ENCODE results near the gene PIGU. TPM values are rescaled to one million over a fixed set of nuclear protein-coding genes. Genes with fewer than 3 reads are reported as not detected.

PIGU gene
- total RNA-seq, 2 donors from 2014 or later, result 20.7 to 25.2 TPM

DNA sequence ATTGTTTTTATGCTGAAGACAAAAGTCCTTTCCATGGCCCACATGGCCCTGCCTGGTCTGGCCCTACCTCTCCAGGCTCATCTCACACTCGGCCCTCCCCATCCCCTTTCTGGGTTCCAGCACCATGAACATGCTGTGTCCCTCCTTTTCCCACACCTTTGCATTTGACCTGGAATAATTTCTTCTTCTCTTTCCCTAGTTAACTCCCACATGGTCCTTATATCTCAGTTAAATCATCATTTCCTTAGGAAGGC lies 38.9 kb downstream of the PIGU start:
- Mint-ChIP-seq H3K9me3 (no peaks in the 10 kb centered on the region), H3K27ac (no peak overlapping the region), H3K27me3 (ENCODE audit: low read depth) (no peaks in the 10 kb centered on the region), H3K4me3 (no peak overlapping the region), H3K4me1 (ENCODE audit: low read depth) (no peaks in the 10 kb centered on the region), H3K36me3 (ENCODE audit: insufficient read depth in 2 of 2) (peaks cover 1 to 7% of the 10 kb centered on the region in 2 donors)
- ATAC-seq (replicated peaks in 1 of 2), result no peak
- no peak for DNase-seq

DNA sequence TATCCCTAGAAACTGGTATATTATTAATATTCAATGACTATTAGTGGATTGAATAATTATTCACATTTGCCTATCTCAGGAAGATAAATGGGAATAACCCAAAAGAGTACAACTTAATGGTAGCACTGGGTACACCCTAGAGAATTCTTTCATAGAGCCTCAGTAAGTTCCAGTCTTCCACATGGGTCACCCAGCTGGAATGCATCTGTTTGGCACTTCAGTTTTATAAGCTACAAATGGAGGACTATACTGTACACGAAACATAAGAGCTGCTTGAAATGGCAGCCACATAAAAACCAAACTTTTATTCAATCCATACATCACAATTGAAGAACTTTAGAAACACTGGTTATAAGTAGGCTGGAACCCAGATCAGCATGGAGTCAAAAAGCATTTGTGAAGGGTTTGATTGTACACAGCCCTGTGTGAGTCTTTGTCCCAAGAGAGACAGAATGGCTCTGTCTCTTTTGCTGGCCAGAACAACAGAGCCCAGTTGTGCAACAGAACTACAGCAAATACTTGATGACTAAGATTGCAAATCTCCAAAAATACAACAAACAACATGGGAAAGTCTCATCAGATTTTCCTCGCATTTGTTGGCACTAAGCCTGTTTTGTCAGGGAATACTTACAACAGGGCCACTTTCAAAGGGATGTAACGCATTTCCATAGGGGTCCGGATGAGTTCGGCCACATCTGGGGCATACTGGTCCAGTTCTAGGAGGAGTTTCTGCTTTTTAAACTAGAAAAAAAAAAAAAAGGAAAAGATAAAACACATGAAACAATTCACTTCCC lies 39.5 kb downstream of the PIGU start:
- H3K27me3 Mint-ChIP-seq (ENCODE audit: low read depth), result no peaks in the 10 kb centered on the region
- no peak for DNase-seq
- H3K27ac Mint-ChIP-seq, result no peak overlapping the region
- H3K4me3 Mint-ChIP-seq, result no peak overlapping the region
- H3K9me3 Mint-ChIP-seq, result no peaks in the 10 kb centered on the region
- no peaks in the 10 kb centered on the region for H3K4me1 Mint-ChIP-seq (ENCODE audit: low read depth)
- H3K36me3 Mint-ChIP-seq (ENCODE audit: insufficient read depth in 2 of 2), result peaks cover 1 to 10% of the 10 kb centered on the region in 2 donors
- no peak for ATAC-seq (replicated peaks in 1 of 2)

DNA sequence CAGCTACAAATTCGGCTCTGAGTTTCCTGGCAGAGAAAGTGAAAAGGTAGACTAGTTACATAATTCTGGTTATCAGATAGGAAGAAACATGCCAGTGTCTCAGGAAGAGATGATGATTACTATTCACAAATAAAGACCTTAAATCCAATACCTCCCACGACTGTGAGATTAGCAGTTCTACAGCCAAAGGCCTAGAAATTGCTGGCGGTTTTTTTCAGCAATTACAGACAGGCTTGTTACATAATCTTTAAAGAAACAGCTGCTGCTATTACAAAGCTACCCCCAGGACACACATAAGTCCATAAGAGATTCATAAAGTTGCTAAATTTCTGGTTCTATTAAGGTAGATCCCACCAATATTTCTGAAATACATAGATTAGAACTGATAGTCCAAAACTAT lies 40.2 kb downstream of the PIGU start:
- Mint-ChIP-seq H3K27ac (no peak overlapping the region), H3K4me3 (no peak overlapping the region), H3K36me3 (ENCODE audit: insufficient read depth in 2 of 2) (peaks cover 1 to 11% of the 10 kb centered on the region in 2 donors), H3K27me3 (ENCODE audit: low read depth) (no peaks in the 10 kb centered on the region), H3K9me3 (no peaks in the 10 kb centered on the region), H3K4me1 (ENCODE audit: low read depth) (no peaks in the 10 kb centered on the region)
- no peak for DNase-seq
- ATAC-seq (replicated peaks in 1 of 2), result no peak

- H3K36me3 Mint-ChIP-seq (ENCODE audit: insufficient read depth in 2 of 2), result peaks cover 1 to 12% of the 10 kb centered on the region in 2 donors
- H3K9me3 Mint-ChIP-seq, result no peaks in the 10 kb centered on the region
- no peaks in the 10 kb centered on the region for H3K4me1 Mint-ChIP-seq (ENCODE audit: low read depth)
- no peak overlapping the region for H3K4me3 Mint-ChIP-seq
- H3K27me3 Mint-ChIP-seq (ENCODE audit: low read depth), result no peaks in the 10 kb centered on the region
- no peak for ATAC-seq (replicated peaks in 1 of 2)
- no peak for DNase-seq
- no peak overlapping the region for H3K27ac Mint-ChIP-seq
Observed at GRCh38 chr20:34634392-34634791, 42.5 kb downstream of the PIGU start.

- Mint-ChIP-seq H3K4me1 (ENCODE audit: low read depth) (no peaks in the 10 kb centered on the region), H3K27ac (no peak overlapping the region), H3K27me3 (ENCODE audit: low read depth) (no peaks in the 10 kb centered on the region), H3K36me3 (ENCODE audit: insufficient read depth in 2 of 2) (peaks cover 1 to 12% of the 10 kb centered on the region in 2 donors), H3K4me3 (no peak overlapping the region), H3K9me3 (no peaks in the 10 kb centered on the region)
- ATAC-seq (replicated peaks in 1 of 2) (no peak), DNase-seq (no peak)
Observed at GRCh38 chr20:34632870-34633452, 43.9 kb downstream of the PIGU start.

GRCh38 chr20:34629904-34630303 lies 47.0 kb downstream of the PIGU start:
- Mint-ChIP-seq H3K27me3 (ENCODE audit: low read depth) (no peaks in the 10 kb centered on the region), H3K36me3 (ENCODE audit: insufficient read depth in 2 of 2) (peaks cover 0 to 9% of the 10 kb centered on the region in 2 donors), H3K4me3 (no peak overlapping the region), H3K9me3 (no peaks in the 10 kb centered on the region), H3K27ac (no peak overlapping the region), H3K4me1 (ENCODE audit: low read depth) (no peaks in the 10 kb centered on the region)
- DNase-seq (no peak), ATAC-seq (replicated peaks in 1 of 2) (no peak)

- no peak overlapping the region for H3K4me3 Mint-ChIP-seq
- DNase-seq (no peak), ATAC-seq (replicated peaks in 1 of 2) (no peak)
- no peaks in the 10 kb centered on the region for H3K4me1 Mint-ChIP-seq (ENCODE audit: low read depth)
- no peak overlapping the region for H3K27ac Mint-ChIP-seq
- H3K9me3 Mint-ChIP-seq, result no peaks in the 10 kb centered on the region
- H3K27me3 Mint-ChIP-seq (ENCODE audit: low read depth), result no peaks in the 10 kb centered on the region
- H3K36me3 Mint-ChIP-seq (ENCODE audit: insufficient read depth in 2 of 2), result peaks cover 0 to 9% of the 10 kb centered on the region in 2 donors
Observed at GRCh38 chr20:34629342-34629741, 47.5 kb downstream of the PIGU start.

GRCh38 chr20:34628026-34628425 lies 48.9 kb downstream of the PIGU start:
- ATAC-seq (replicated peaks in 1 of 2) (no peak), DNase-seq (no peak)
- Mint-ChIP-seq H3K27ac (no peak overlapping the region), H3K9me3 (no peaks in the 10 kb centered on the region), H3K4me1 (ENCODE audit: low read depth) (peaks cover 8% of the 10 kb centered on the region), H3K27me3 (ENCODE audit: low read depth) (no peaks in the 10 kb centered on the region), H3K36me3 (ENCODE audit: insufficient read depth in 2 of 2) (peaks cover 2 to 6% of the 10 kb centered on the region in 2 donors), H3K4me3 (no peak overlapping the region)

- peaks cover 2 to 5% of the 10 kb centered on the region in 2 donors for H3K36me3 Mint-ChIP-seq (ENCODE audit: insufficient read depth in 2 of 2)
- no peak for ATAC-seq (replicated peaks in 1 of 2)
- H3K4me1 Mint-ChIP-seq (ENCODE audit: low read depth), result peaks cover 11% of the 10 kb centered on the region
- DNase-seq, result no peak
- no peak overlapping the region for H3K27ac Mint-ChIP-seq
- H3K27me3 Mint-ChIP-seq (ENCODE audit: low read depth), result no peaks in the 10 kb centered on the region
- no peaks in the 10 kb centered on the region for H3K9me3 Mint-ChIP-seq
- no peak overlapping the region for H3K4me3 Mint-ChIP-seq
Observed at GRCh38 chr20:34627458-34627857, 49.4 kb downstream of the PIGU start.

GRCh38 chr20:34626992-34627391 lies 49.9 kb downstream of the PIGU start:
- H3K27ac Mint-ChIP-seq, result no peak overlapping the region
- DNase-seq (no peak), ATAC-seq (replicated peaks in 1 of 2) (no peak)
- H3K4me3 Mint-ChIP-seq, result no peak overlapping the region
- H3K36me3 Mint-ChIP-seq (ENCODE audit: insufficient read depth in 2 of 2), result peaks cover 1 to 5% of the 10 kb centered on the region in 2 donors
- H3K4me1 Mint-ChIP-seq (ENCODE audit: low read depth), result peaks cover 11% of the 10 kb centered on the region
- no peaks in the 10 kb centered on the region for H3K9me3 Mint-ChIP-seq
- H3K27me3 Mint-ChIP-seq (ENCODE audit: low read depth), result no peaks in the 10 kb centered on the region

DNA sequence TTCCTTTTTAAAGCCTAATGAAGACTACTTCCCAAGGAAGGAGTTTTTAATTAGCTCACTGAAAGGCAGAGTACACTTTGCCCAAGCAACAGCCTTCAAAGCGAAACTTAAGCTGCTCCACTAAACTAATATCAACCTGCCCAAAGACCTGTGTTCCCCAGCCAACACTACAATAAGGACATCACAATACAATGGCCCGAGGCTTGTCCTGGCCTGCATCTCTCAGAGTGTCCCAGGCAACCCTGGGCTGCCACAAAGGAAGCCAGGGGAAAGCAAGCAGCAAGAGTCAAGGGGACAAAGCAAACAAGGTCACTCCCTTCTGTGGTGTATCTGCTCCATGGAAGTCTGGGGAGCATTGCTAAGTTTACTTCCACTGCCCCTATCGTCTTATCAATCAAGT lies 52.3 kb downstream of the PIGU start:
- Mint-ChIP-seq H3K4me3 (no peak overlapping the region), H3K36me3 (ENCODE audit: insufficient read depth in 2 of 2) (peaks cover 9 to 10% of the 10 kb centered on the region in 2 donors), H3K9me3 (no peaks in the 10 kb centered on the region), H3K27me3 (ENCODE audit: low read depth) (no peaks in the 10 kb centered on the region), H3K4me1 (ENCODE audit: low read depth) (peaks cover 23% of the 10 kb centered on the region), H3K27ac (no peak overlapping the region)
- ATAC-seq (replicated peaks in 1 of 2) (no peak), DNase-seq (no peak)

DNA sequence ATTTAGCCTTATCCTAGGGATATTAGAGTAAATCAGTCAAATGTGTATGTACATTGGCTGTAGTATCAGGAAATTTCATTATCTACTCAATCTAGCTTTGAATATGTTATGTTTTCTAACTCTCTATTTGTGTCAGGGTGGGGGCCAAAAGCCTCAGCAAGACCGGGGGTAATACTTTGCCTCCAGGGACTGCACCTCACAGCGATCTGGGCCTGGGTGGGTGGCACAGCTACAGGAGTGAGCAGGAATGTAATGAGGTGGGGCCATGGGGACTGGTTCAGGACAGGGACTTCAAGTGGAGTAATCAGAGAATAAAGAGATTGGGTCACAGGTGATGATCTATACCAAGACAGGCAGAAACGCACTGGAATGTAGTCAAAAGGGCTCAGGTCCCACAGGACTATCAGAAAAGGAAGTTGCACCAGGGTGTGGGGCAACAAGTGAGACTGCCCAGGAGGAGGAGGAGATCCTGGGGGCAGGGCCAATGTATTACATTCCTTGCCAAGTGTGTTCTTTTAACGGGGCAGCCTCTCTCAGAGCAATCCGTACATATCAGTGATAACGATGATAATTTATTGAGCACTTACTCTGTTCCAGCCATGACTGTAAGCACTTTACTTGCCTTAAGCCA lies 54.0 kb downstream of the PIGU start:
- H3K27me3 Mint-ChIP-seq (ENCODE audit: low read depth), result no peaks in the 10 kb centered on the region
- H3K36me3 Mint-ChIP-seq (ENCODE audit: insufficient read depth in 2 of 2), result peaks cover 9 to 10% of the 10 kb centered on the region in 2 donors
- DNase-seq (no peak), ATAC-seq (replicated peaks in 1 of 2) (no peak)
- no peaks in the 10 kb centered on the region for H3K9me3 Mint-ChIP-seq
- no peak overlapping the region for H3K4me3 Mint-ChIP-seq
- H3K4me1 Mint-ChIP-seq (ENCODE audit: low read depth), result peaks cover 23% of the 10 kb centered on the region
- H3K27ac Mint-ChIP-seq, result peak overlapping the region; percentile 51

DNA sequence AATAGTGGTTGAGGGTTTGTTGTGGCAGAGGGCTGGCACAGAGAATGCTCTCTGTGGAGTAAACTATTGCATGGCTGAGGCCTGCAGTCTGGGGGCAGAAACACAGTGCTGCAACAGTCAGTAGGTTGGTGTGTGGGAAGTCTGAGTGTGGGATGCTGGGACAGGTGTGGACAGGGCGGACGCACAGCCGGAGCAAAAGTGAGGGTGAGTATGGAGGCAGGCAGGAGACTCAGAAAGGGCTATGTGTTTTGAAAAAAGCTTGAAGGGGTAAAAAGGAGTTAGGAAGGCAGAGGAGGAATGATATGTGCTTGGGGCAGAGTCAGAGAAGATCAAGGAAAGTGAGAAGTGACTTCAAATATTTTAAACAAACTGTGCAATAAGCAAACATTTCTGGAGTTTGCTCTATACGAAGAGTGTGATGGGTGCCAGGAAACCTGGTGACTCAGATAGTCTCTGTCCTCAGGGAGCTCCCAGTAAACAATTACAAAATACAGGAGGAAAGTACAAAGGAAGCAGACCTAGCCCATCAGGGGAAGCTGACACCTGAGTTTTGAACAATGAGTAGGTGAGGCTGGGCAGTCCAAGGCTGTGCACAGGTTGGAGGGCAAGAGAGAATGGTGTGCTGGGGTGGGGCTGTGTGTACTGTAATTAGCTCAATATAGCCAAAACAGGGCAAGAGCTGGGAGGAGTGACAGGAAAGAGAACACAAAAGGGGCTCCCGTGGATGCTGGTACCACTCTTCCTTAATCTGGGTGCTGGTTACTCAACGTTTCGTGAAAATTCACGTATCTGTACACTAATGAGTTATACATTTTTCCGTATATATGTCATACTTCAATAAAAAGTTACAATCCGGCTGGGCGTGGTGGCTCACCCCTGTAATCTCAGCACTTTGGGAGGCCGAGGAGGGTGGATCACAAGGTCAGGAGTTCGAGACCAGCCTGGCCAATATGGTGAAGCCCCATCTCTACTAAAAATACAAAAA lies 55.2 kb downstream of the PIGU start:
- Mint-ChIP-seq H3K9me3 (no peaks in the 10 kb centered on the region), H3K36me3 (ENCODE audit: insufficient read depth in 2 of 2) (peaks cover 11 to 13% of the 10 kb centered on the region in 2 donors), H3K27me3 (ENCODE audit: low read depth) (no peaks in the 10 kb centered on the region), H3K4me1 (ENCODE audit: low read depth) (peaks cover 23% of the 10 kb centered on the region), H3K27ac (peak overlapping the region; percentile 47), H3K4me3 (no peak overlapping the region)
- ATAC-seq (replicated peaks in 1 of 2) (no peak), DNase-seq (no peak)

Data from activated T-cell treated with anti-CD3 and anti-CD28 coated beads, Interleukin-2, amount 50 U/mL, for 72 hours (primary cell).